DMS79 treated with DMSO at 0.1 percent for 48 hours (cell line): Measurements from ENCODE around the gene MTOR.
A peak's percentile ranks its signal among the peaks of the same experiment; 100 is the strongest.
"Not testable (repeated sequence)": the region's sequence is repeated elsewhere in the genome, so short reads cannot be mapped to it uniquely, and the experiment has no call there.

ENCODE experiments used
- DNase-seq: peaks from one replicate; lab custom pipeline; 2025; lab: John Stamatoyannopoulos, UW

The MTOR gene

GRCh38 chr1:11107599-11107998, 154.8 kb downstream of the MTOR start:
- no peak for DNase-seq

- DNase-seq = no peak
Observed at GRCh38 chr1:11105586-11105985, 156.8 kb downstream of the MTOR start.

GRCh38 chr1:11101347-11101746, 161.0 kb downstream of the MTOR start:
- DNase-seq = no peak

- not testable (repeated sequence) for DNase-seq
Observed at GRCh38 chr1:11100806-11101205, 161.5 kb downstream of the MTOR start.

GRCh38 chr1:11100149-11100493, 162.2 kb downstream of the MTOR start:
- no peak for DNase-seq

GRCh38 chr1:11099310-11100148, 162.8 kb downstream of the MTOR start, which contains the start of gene EXOSC10:
EXOSC10 (minus strand) TSS chr1:11099869; CDS start chr1:11099831, 38 bp downstream.
- peak; percentile 86 for DNase-seq

GRCh38 chr1:11098931-11099309, 163.4 kb downstream of the MTOR start:
- DNase-seq = peak; percentile 20

GRCh38 chr1:11083784-11084183, 178.6 kb downstream of the MTOR start:
- not testable (repeated sequence) for DNase-seq

GRCh38 chr1:11080931-11081330, 181.4 kb downstream of the MTOR start:
- no peak for DNase-seq

GRCh38 chr1:11078631-11079030, 183.7 kb downstream of the MTOR start:
- DNase-seq = no peak

- not testable (repeated sequence) for DNase-seq
Observed at GRCh38 chr1:11073398-11073797, 189.0 kb downstream of the MTOR start.

GRCh38 chr1:11072216-11072917, 190.0 kb downstream of the MTOR start:
- DNase-seq = peak; percentile 86

GRCh38 chr1:11071463-11072215, 190.7 kb downstream of the MTOR start:
- peak; percentile 99 for DNase-seq

- no peak for DNase-seq
Observed at GRCh38 chr1:11070876-11071275, 191.5 kb downstream of the MTOR start.

- DNase-seq = no peak
Observed at GRCh38 chr1:11068600-11069473, 193.5 kb downstream of the MTOR start.

GRCh38 chr1:11067716-11068599, 194.4 kb downstream of the MTOR start:
- DNase-seq = no peak

GRCh38 chr1:11065796-11066195, 196.6 kb downstream of the MTOR start:
- DNase-seq = no peak

GRCh38 chr1:11064942-11065341, 197.4 kb downstream of the MTOR start:
- DNase-seq = no peak

- DNase-seq = not testable (repeated sequence)
Observed at GRCh38 chr1:11063937-11064537, 198.3 kb downstream of the MTOR start.

- DNase-seq = peak; percentile 91
Observed at GRCh38 chr1:11062965-11063401, 199.4 kb downstream of the MTOR start.
